OCI-LY7 (cell line): ENCODE measurements around the gene CD247.

Source experiments
- EZH2phosphoT487 ChIP-seq: fragments of 200-600 bp; sonication (generic); IDR thresholded peaks from 2 replicates; pipeline ENCODE4 v1.6.1; 2018; ENCODE audit warnings: low read depth, borderline replicate concordance, mild to moderate bottlenecking, mixed run types, antibody characterized with exemption, low read length, moderate library complexity, mixed read lengths
- TF ChIP-seq, protein P1 (sequence below): fragments of 200-600 bp; sonication (generic); conservative IDR thresholded peaks from 2 replicates; pipeline ENCODE4 v1.5.1; 2014; ENCODE audit warnings: mild to moderate bottlenecking, antibody characterized with exemption, low read length, moderate library complexity, mixed read lengths

DNA sequence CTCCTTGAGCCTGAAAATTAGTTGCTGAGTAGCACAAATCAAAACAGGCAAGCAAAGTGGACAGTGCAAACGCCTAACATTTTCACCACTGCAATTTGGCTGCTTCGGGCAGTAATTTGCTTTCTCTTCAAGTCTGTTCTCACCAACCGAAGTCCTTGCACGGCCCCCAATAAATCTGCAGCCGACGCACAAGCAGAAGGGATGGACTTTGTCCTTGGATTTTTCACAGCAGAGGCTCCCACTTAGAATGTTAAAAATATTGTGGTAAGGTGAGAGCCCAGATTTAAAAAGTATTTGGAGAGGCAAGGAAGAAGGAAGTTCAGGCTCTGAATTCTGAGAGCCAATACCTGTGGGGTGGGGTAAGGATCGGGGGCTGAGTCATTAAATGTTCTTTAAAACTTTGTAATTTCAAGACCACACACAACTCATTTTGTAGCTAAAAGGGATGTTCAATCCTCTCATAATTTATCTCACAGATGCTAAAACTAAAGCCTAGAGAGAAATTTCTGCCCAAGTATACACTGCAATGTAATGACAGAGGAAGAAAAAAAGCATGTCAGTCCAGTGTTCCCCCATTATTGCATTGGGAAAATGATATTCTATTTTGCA is 6.2 kb downstream of the CD247 start:
- TF ChIP-seq, protein P1, sequence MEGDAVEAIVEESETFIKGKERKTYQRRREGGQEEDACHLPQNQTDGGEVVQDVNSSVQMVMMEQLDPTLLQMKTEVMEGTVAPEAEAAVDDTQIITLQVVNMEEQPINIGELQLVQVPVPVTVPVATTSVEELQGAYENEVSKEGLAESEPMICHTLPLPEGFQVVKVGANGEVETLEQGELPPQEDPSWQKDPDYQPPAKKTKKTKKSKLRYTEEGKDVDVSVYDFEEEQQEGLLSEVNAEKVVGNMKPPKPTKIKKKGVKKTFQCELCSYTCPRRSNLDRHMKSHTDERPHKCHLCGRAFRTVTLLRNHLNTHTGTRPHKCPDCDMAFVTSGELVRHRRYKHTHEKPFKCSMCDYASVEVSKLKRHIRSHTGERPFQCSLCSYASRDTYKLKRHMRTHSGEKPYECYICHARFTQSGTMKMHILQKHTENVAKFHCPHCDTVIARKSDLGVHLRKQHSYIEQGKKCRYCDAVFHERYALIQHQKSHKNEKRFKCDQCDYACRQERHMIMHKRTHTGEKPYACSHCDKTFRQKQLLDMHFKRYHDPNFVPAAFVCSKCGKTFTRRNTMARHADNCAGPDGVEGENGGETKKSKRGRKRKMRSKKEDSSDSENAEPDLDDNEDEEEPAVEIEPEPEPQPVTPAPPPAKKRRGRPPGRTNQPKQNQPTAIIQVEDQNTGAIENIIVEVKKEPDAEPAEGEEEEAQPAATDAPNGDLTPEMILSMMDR: no peak
- TF ChIP-seq EZH2phosphoT487: no peak
